Mesenchymal stem cell (in vitro differentiated cells and primary cell): ENCODE measurements around the gene TMEM44.
"Not testable (repeated sequence)": the region's sequence is repeated elsewhere in the genome, so short reads cannot be mapped to it uniquely, and the experiment has no call there.

Experiments used
- DNase-seq: peaks from one replicate; pipeline ENCODE4 v3.0.0-alpha.2; 2013
- H2AFZ ChIP-seq: one replicate; pipeline ENCODE4 v1.6.1; 2013; ENCODE audit warnings: low read depth, mild to moderate bottlenecking, control low read depth, inconsistent platforms, low read length, moderate library complexity
- H2AK5ac ChIP-seq: 2 replicates; pipeline ENCODE4 v1.6.1; 2013; ENCODE audit warnings: low read length, moderate library complexity, mild to moderate bottlenecking, inconsistent platforms; ENCODE audit not compliant: severe bottlenecking
- H2BK120ac ChIP-seq: one replicate; pipeline ENCODE4 v1.6.1; 2013; ENCODE audit warnings: low read depth, mild to moderate bottlenecking, inconsistent platforms, low read length, moderate library complexity
- H2BK12ac ChIP-seq, 2 experiments: one replicate each; pipeline ENCODE4 v1.6.1; 2013; ENCODE audit warnings: inconsistent platforms in 2 of 2, low read length in 2 of 2, mild to moderate bottlenecking in 2 of 2, moderate library complexity in 2 of 2, control low read depth in 1 of 2
- H2BK15ac ChIP-seq: one replicate; pipeline ENCODE4 v1.6.1; 2013; ENCODE audit warnings: mild to moderate bottlenecking, low read depth, inconsistent platforms; ENCODE audit not compliant: poor library complexity, severe bottlenecking
- H2BK5ac ChIP-seq: 2 replicates; pipeline ENCODE4 v1.6.1; 2013; ENCODE audit warnings: low read depth, mild to moderate bottlenecking, low read length, control low read depth, inconsistent platforms; ENCODE audit not compliant: poor library complexity, severe bottlenecking
- H3K14ac ChIP-seq, 2 experiments: one replicate each; pipeline ENCODE4 v1.6.1; 2013; ENCODE audit warnings: inconsistent platforms in 2 of 2, low read length in 2 of 2, control low read depth in 1 of 2, mild to moderate bottlenecking in 1 of 2, moderate library complexity in 1 of 2
- H3K18ac ChIP-seq, 2 experiments: one replicate each; pipeline ENCODE4 v1.6.1; 2013; ENCODE audit warnings: inconsistent platforms in 2 of 2, low read length in 2 of 2, control low read depth in 1 of 2, low read depth in 1 of 2, mild to moderate bottlenecking in 1 of 2
- H3K23ac ChIP-seq, 2 experiments: one replicate each; pipeline ENCODE4 v1.6.1; 2013; ENCODE audit warnings: inconsistent platforms in 2 of 2, low read length in 2 of 2, mild to moderate bottlenecking in 2 of 2, moderate library complexity in 2 of 2, control low read depth in 1 of 2
- H3K27ac ChIP-seq: 2 replicates; pipeline ENCODE4 v1.5.1; 2013; ENCODE audit warnings: mild to moderate bottlenecking, moderate library complexity, low read length, control low read depth, inconsistent platforms; ENCODE audit not compliant: poor library complexity, severe bottlenecking
- H3K27me3 ChIP-seq, 2 experiments: 2 replicates each; pipeline versions ENCODE4 v1.6.1 to v1.7.0; 2013; ENCODE audit warnings: low read length in 2 of 2, mild to moderate bottlenecking in 2 of 2, moderate library complexity in 2 of 2, control low read depth in 1 of 2, inconsistent platforms in 1 of 2; ENCODE audit not compliant: control insufficient read depth in 1 of 2, insufficient read depth in 1 of 2
- H3K36me3 ChIP-seq, 2 experiments: 2 replicates each; pipeline versions ENCODE4 v1.6.1 to v1.7.0; 2013; ENCODE audit warnings: low read length in 2 of 2, control low read depth in 1 of 2, inconsistent platforms in 1 of 2, low read depth in 1 of 2, mild to moderate bottlenecking in 1 of 2; ENCODE audit not compliant: insufficient read depth in 2 of 2, control insufficient read depth in 1 of 2
- H3K4ac ChIP-seq, 2 experiments: one replicate each; pipeline ENCODE4 v1.6.1; 2013; ENCODE audit warnings: inconsistent platforms in 2 of 2, low read length in 2 of 2, mild to moderate bottlenecking in 2 of 2, moderate library complexity in 2 of 2, control low read depth in 1 of 2, low read depth in 1 of 2
- H3K4me1 ChIP-seq: 2 replicates; pipeline ENCODE4 v1.6.1; 2013; ENCODE audit warnings: low read depth, low read length, control low read depth; ENCODE audit not compliant: control insufficient read depth, insufficient read depth
- H3K4me2 ChIP-seq: 2 replicates; pipeline ENCODE4 v1.6.1; 2013; ENCODE audit warnings: low read length, mild to moderate bottlenecking, inconsistent platforms; ENCODE audit not compliant: poor library complexity, severe bottlenecking
- H3K4me3 ChIP-seq, 2 experiments: 2 replicates each; pipeline versions ENCODE4 v1.5.1 to v1.7.0; 2013; ENCODE audit warnings: low read length in 2 of 2, mild to moderate bottlenecking in 2 of 2, control low read depth in 1 of 2, low read depth in 1 of 2; ENCODE audit not compliant: insufficient read depth in 1 of 2
- H3K79me1 ChIP-seq: replicated peaks from 2 replicates; pipeline ENCODE4 v1.6.1; 2013; ENCODE audit warnings: mild to moderate bottlenecking, control low read depth, low read length, inconsistent platforms; ENCODE audit not compliant: poor library complexity, severe bottlenecking
- H3K9ac ChIP-seq: 2 replicates; pipeline ENCODE4 v1.7.0; 2013; ENCODE audit warnings: mild to moderate bottlenecking, low read length, moderate library complexity
- H3K9me3 ChIP-seq: 2 replicates; pipeline ENCODE4 v1.7.0; 2013; ENCODE audit warnings: mild to moderate bottlenecking, low read length; ENCODE audit not compliant: control insufficient read depth
- H4K8ac ChIP-seq: one replicate; pipeline ENCODE4 v1.6.1; 2013; ENCODE audit warnings: inconsistent platforms, mild to moderate bottlenecking, low read length, moderate library complexity
- H4K91ac ChIP-seq: one replicate; pipeline ENCODE4 v1.6.1; 2013; ENCODE audit warnings: mild to moderate bottlenecking, low read length, inconsistent platforms
- WGBS: methylation state at CpG from one replicate; pipeline ENCODE4 v1.1.7; 2013; ENCODE audit warnings: mixed read lengths; 5-methylcytosine and 5-hydroxymethylcytosine counted together

TMEM44 gene

GRCh38 chr3:194607592-194608389 is 25.4 kb downstream of the TMEM44 start:
- no peak overlapping the region for H2BK15ac ChIP-seq
- H3K27me3 ChIP-seq = no peaks in the 10 kb centered on the region
- peaks cover 26 to 70% of the 10 kb centered on the region in 2 experiments for H3K36me3 ChIP-seq
- H3K4me3 ChIP-seq = no peak overlapping the region
- H4K8ac ChIP-seq = no peak overlapping the region
- H4K91ac ChIP-seq = no peak overlapping the region
- DNase-seq = no peak
- no peaks in the 10 kb centered on the region for H3K79me1 ChIP-seq
- H3K23ac ChIP-seq = no peak overlapping the region
- no peak overlapping the region for H3K27ac ChIP-seq
- H2BK120ac ChIP-seq = no peak overlapping the region
- no peak overlapping the region for H2BK12ac ChIP-seq
- 91% methylated on average over 10 of the region's 10 CpGs for WGBS
- H3K4ac ChIP-seq = no peak overlapping the region
- no peak overlapping the region for H3K9ac ChIP-seq
- no peak overlapping the region for H3K18ac ChIP-seq
- H2AK5ac ChIP-seq = no peak overlapping the region
- H3K4me2 ChIP-seq = no peak overlapping the region
- no peak overlapping the region for H2BK5ac ChIP-seq
- H2AFZ ChIP-seq = no peak overlapping the region
- H3K9me3 ChIP-seq = no peaks in the 10 kb centered on the region
- H3K4me1 ChIP-seq = peaks cover 3% of the 10 kb centered on the region
- no peak overlapping the region for H3K14ac ChIP-seq

DNA sequence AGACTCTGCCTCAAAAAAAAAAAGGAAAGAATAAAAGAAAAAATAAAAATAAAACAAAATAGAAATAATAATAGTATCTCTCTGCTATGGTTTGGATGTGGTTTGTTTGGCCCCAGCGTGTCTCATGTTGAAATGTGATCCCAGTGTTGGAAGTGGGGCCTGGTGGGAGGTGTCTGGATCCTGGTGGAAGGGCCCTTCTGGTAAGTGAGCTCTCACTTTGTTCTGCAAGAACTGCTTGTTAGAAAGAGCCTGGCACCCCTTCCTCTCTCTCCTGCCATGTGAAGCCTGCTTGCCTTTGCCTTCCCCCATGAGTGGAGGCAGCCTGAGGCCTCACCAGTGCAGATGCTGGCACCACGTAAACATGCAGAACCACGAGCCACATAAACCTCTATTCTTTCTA is 26.3 kb downstream of the TMEM44 start:
- Histone ChIP-seq H3K9me3 (no peaks in the 10 kb centered on the region), H3K9ac (no peak overlapping the region), H4K8ac (no peak overlapping the region), H2AK5ac (no peak overlapping the region), H3K4me1 (peaks cover 4% of the 10 kb centered on the region), H3K79me1 (no peaks in the 10 kb centered on the region), H3K4me2 (no peak overlapping the region), H2BK12ac (no peak overlapping the region), H3K36me3 (peaks cover 28 to 74% of the 10 kb centered on the region in 2 experiments), H3K23ac (no peak overlapping the region), H3K4me3 (no peak overlapping the region), H2BK120ac (no peak overlapping the region), H3K27ac (no peak overlapping the region), H2BK15ac (no peak overlapping the region), H3K18ac (no peak overlapping the region), H3K4ac (peak overlapping the region in 1 of 2 experiments; percentile 64), H2AFZ (no peak overlapping the region), H4K91ac (no peak overlapping the region), H3K14ac (no peak overlapping the region), H3K27me3 (no peaks in the 10 kb centered on the region), H2BK5ac (no peak overlapping the region)
- no peak for DNase-seq
- WGBS = 92% methylated on average over 2 of the region's 3 CpGs

DNA sequence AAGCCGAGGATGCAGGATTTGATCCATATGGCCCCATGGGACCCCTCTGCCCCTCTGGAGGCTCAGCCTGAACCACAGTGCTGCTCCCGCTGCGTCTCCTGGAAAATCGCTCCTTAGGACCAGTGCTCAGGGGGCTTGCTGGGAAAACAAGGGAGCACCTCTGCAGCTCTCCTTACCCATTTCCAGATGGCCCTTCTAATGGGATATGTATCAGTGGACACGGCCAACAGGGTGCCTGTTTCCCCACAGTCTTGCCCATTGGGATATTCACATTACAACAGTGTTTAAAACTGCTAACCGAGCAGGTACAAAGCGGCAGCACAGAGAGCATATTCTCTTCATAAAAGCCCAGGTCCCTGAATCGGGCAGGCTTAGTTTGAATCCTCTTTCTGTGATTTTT is 27.1 kb downstream of the TMEM44 start:
- Histone ChIP-seq H3K27me3 (no peaks in the 10 kb centered on the region), H3K27ac (no peak overlapping the region), H2BK5ac (no peak overlapping the region), H3K18ac (no peak overlapping the region), H2BK12ac (no peak overlapping the region), H2BK15ac (no peak overlapping the region), H3K23ac (no peak overlapping the region), H2BK120ac (no peak overlapping the region), H2AK5ac (no peak overlapping the region), H3K4me3 (no peak overlapping the region), H4K91ac (no peak overlapping the region), H3K79me1 (no peaks in the 10 kb centered on the region), H3K4me2 (no peak overlapping the region), H3K4me1 (peaks cover 4% of the 10 kb centered on the region), H4K8ac (no peak overlapping the region), H3K14ac (no peak overlapping the region), H3K36me3 (peaks cover 27 to 78% of the 10 kb centered on the region in 2 experiments), H2AFZ (no peak overlapping the region), H3K4ac (no peak overlapping the region), H3K9ac (no peak overlapping the region), H3K9me3 (no peaks in the 10 kb centered on the region)
- WGBS = 87% methylated on average over 8 of the region's 8 CpGs
- no peak for DNase-seq

DNA sequence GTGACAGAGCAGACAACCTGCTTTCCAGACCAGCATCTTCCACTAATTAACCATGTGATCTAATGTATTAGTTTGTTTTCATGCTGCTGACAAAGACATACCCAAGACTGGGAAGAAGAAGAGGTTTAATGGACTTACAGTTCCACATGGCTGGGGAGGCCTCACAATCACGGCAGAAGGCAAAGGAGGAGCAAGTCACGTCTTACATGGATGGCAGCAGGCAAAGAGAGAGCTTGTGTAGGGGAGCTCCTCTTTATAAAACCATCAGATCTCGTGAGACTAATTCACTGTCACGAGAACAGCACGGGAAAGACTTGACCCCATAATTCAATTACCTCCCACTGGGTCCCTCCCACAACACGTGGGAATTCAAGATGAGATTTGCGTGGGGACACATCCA is 27.9 kb downstream of the TMEM44 start:
- H3K4me2 ChIP-seq, H4K91ac ChIP-seq, H3K79me1 ChIP-seq, H2BK120ac ChIP-seq, H3K4me1 ChIP-seq, DNase-seq, H2BK5ac ChIP-seq, H2BK15ac ChIP-seq, H3K18ac ChIP-seq, H2BK12ac ChIP-seq, H2AFZ ChIP-seq, H3K4ac ChIP-seq, H3K27me3 ChIP-seq, H3K9me3 ChIP-seq, H3K23ac ChIP-seq, H3K9ac ChIP-seq, H3K4me3 ChIP-seq, H3K14ac ChIP-seq, H2AK5ac ChIP-seq, H3K27ac ChIP-seq, H4K8ac ChIP-seq: not testable (repeated sequence)
- H3K36me3 ChIP-seq = peaks cover 27 to 76% of the 10 kb centered on the region in 2 experiments
- 95% methylated on average over 6 of the region's 7 CpGs for WGBS
